ENCODE results near the gene PHKA2.

Gene PHKA2

DNA sequence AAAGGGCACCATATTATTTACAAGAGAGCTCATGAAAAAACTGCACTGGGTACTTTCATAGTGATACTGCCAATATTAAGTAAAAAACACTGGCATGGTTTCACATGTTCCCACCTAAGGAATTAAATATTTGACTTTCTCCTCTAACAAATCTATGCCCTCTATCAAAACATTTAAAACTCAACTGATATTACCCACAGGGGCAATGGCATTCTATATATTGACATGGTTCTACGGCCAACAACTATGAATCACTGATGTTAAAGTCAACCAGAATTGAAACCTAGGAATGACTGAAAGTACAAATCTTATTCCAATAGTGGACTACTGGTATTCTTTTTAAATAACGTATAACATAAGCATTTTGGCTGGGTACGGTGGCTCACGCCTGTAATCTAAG, 28.2 kb downstream of the PHKA2 start:
- Mint-ChIP-seq H3K4me3 (no peak overlapping the region), H3K4me1 (peaks cover 3% of the 10 kb centered on the region), H3K36me3 (ENCODE audit: low read depth) (peaks cover 8% of the 10 kb centered on the region), H3K27ac (no peak overlapping the region), H3K9me3 (no peaks in the 10 kb centered on the region), H3K27me3 (no peaks in the 10 kb centered on the region)
- ATAC-seq (no peak), DNase-seq (no peak)

DNA sequence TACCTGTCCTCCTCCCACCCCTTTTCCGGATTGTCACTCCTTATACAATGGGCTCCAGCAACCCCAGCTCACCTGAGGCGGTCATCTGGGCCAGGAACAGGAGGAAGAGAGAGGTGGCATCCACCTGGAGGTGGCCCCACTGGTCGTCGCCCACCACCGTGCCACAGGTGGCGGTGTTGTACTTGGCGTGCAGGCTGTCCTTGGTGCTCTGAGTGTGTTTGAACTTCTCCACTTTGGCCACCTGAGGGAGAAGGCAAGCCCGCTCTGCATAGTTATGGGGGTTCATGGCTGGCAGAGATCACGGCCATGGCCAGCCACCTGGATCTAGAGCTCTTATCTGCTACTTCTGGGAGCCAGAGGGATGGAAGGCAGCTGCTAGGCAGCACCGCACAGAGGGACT, 32.9 kb downstream of the PHKA2 start:
- no peak overlapping the region for H3K27ac Mint-ChIP-seq
- no peaks in the 10 kb centered on the region for H3K9me3 Mint-ChIP-seq
- DNase-seq (no peak), ATAC-seq (no peak)
- H3K27me3 Mint-ChIP-seq = no peaks in the 10 kb centered on the region
- peaks cover 18% of the 10 kb centered on the region for H3K36me3 Mint-ChIP-seq (ENCODE audit: low read depth)
- no peak overlapping the region for H3K4me3 Mint-ChIP-seq
- peaks cover 3% of the 10 kb centered on the region for H3K4me1 Mint-ChIP-seq

DNA sequence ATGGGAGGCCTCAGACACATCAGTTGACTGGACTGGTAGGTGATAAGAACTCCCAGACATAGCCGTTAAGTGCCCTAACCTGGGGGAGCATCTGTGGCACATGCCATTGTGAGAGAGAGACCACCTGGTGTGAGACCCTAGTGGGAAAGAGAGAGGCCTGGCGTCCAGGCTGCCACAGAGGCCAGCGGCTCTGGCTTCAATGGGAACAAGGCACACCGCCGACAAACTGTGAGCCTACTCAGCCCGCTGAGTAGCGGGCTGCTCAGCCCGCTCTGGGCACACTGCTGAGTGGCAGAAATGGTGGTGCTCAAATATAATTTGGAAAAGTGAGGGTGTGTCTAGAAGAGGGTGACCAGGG, 34.0 kb downstream of the PHKA2 start:
- Mint-ChIP-seq H3K4me3 (no peak overlapping the region), H3K27me3 (no peaks in the 10 kb centered on the region), H3K4me1 (peaks cover under 1% of the 10 kb centered on the region), H3K27ac (no peak overlapping the region), H3K36me3 (ENCODE audit: low read depth) (peaks cover 18% of the 10 kb centered on the region), H3K9me3 (no peaks in the 10 kb centered on the region)
- no peak for DNase-seq
- ATAC-seq = no peak

DNA sequence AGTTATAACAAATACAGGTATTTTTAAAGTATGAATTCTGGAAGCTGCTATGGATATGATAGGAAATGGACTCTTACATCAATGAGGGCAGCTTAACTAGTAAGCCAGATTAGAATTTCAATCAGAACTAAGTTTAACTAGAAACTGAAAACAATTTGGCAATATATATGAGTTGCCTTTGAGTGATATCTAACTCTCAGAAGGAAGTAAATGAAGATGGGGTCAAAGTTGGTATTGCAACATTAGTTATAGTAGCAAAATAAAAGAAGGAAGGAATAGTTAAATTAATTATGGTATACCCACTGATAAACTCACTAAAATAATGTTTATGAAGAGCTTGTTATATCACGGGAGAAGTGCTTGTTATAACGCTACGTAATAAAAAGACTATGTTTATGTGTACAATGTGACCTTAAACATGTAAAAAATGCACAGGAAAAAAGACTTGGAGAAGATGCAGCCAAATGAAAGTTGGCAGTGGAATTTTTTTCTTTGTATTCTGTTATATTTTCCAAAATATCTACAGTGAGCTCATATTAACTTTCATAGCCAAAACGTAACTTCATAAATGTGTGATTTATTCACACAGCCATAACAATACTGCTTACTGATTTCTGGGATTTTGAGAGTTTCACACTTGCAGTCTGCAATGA, 34.5 kb downstream of the PHKA2 start:
- H3K27me3 Mint-ChIP-seq = no peaks in the 10 kb centered on the region
- no peaks in the 10 kb centered on the region for H3K4me1 Mint-ChIP-seq
- H3K9me3 Mint-ChIP-seq = no peaks in the 10 kb centered on the region
- H3K4me3 Mint-ChIP-seq = no peak overlapping the region
- ATAC-seq (no peak), DNase-seq (no peak)
- H3K36me3 Mint-ChIP-seq (ENCODE audit: low read depth) = peaks cover 18% of the 10 kb centered on the region
- no peak overlapping the region for H3K27ac Mint-ChIP-seq

DNA sequence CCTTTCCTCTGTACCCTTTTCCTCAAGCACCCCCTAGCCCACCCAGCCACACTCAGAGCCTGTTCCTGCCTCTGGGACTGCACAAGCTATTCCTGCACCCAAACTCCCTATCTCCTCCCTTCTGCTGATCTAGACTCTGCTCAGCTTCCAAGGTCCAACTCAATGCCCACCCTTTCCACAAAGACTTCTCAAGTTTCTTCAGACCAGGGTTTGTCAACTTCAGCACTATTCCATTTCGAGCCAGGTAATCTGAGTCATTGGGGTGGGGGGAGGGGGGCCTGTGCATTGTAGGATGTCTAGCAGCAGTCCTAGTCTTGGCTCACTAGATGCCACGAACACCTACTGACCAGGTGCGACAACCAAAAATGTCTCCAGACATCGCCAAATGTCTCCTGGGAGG, 37.3 kb downstream of the PHKA2 start:
- no peaks in the 10 kb centered on the region for H3K4me1 Mint-ChIP-seq
- H3K27me3 Mint-ChIP-seq = no peaks in the 10 kb centered on the region
- ATAC-seq = no peak
- H3K27ac Mint-ChIP-seq = no peak overlapping the region
- no peak overlapping the region for H3K4me3 Mint-ChIP-seq
- DNase-seq = no peak
- H3K36me3 Mint-ChIP-seq (ENCODE audit: low read depth) = peaks cover 13% of the 10 kb centered on the region
- no peaks in the 10 kb centered on the region for H3K9me3 Mint-ChIP-seq

DNA sequence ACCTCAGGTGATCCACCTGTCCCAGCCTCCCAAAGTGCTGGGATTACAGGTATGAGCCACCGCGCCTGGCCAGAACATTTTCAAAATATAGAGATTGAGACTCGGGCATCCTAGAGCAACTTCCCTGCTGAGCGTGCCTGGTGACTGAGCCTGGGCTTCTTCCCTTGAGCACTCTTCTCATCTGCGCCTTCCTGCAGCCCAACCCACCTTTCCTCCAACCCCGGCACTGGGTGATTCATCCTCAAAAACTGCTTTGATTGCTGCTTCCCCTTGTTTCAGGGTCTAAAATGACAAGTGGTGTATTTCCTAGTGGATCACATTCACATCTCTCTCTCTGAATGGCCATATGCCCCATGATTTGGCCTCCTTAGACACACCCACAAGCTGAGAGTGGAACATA, 37.8 kb downstream of the PHKA2 start:
- DNase-seq (no peak), ATAC-seq (no peak)
- H3K27me3 Mint-ChIP-seq = no peaks in the 10 kb centered on the region
- no peak overlapping the region for H3K27ac Mint-ChIP-seq
- no peaks in the 10 kb centered on the region for H3K9me3 Mint-ChIP-seq
- H3K4me1 Mint-ChIP-seq = no peaks in the 10 kb centered on the region
- peaks cover 10% of the 10 kb centered on the region for H3K36me3 Mint-ChIP-seq (ENCODE audit: low read depth)
- no peak overlapping the region for H3K4me3 Mint-ChIP-seq

DNA sequence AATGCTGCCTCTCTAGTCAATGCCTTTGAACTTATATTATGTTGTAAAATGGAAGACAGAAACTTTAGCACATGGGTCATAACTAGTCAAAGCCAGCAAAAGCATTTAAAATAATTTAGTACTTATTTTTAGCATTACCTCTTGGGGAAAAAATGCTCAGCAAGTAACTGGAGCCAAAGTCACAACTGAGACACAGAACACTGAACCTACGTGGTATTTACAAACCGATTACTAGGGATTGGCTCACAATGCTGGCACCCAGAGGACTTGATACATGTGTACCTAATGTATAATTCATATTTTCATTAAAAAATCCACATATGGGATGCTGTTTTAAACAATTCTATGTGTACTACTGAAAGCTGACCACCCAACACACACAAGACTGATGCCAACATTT, 38.4 kb downstream of the PHKA2 start:
- no peaks in the 10 kb centered on the region for H3K27me3 Mint-ChIP-seq
- H3K4me3 Mint-ChIP-seq = no peak overlapping the region
- no peaks in the 10 kb centered on the region for H3K9me3 Mint-ChIP-seq
- H3K36me3 Mint-ChIP-seq (ENCODE audit: low read depth) = peaks cover 10% of the 10 kb centered on the region
- ATAC-seq = no peak
- no peak overlapping the region for H3K27ac Mint-ChIP-seq
- no peak for DNase-seq
- H3K4me1 Mint-ChIP-seq = no peaks in the 10 kb centered on the region

DNA sequence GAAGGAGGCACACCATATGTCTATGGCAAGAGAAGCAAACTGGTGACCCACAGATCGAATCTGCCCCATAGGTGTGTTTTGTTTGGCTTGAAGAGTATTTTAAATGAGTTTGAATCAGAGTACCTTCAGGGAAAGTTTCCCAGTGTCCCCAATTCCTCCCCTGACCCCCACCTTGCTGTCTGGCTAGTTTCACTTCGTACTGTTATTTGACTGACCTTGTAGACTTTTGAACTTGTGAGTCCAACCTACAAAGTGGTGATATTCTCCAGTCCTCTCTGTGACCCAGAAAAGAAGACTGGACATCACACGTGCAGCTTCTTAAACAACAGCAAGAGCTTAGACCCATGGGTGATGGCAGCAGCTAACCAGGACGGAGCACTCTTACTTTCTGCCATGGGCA, 39.4 kb downstream of the PHKA2 start:
- H3K36me3 Mint-ChIP-seq (ENCODE audit: low read depth) = peaks cover 9% of the 10 kb centered on the region
- H3K27ac Mint-ChIP-seq = no peak overlapping the region
- no peaks in the 10 kb centered on the region for H3K9me3 Mint-ChIP-seq

DNA sequence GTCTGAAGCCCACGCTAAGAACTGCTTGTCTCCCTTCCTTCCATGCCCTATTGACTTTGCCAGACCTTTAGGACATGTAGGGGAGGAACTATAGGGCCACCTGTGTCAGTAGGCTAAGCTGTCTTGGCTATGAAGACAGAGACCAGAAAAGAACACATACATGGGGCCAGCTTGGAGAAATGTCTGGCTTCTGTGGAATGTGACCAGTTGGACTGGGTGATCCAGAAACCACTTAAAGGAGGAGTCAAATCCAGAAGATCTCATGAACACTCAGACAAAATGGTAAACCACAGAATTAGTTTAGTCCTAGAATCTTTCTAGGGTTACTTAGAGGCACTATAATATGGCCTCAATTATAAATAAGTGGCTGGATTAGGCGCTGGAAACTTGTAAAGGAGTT, 42.0 kb downstream of the PHKA2 start:
- H3K9me3 Mint-ChIP-seq = no peaks in the 10 kb centered on the region
- H3K4me3 Mint-ChIP-seq = no peak overlapping the region
- peaks cover 2% of the 10 kb centered on the region for H3K36me3 Mint-ChIP-seq (ENCODE audit: low read depth)
- DNase-seq (no peak), ATAC-seq (no peak)
- no peaks in the 10 kb centered on the region for H3K27me3 Mint-ChIP-seq
- H3K4me1 Mint-ChIP-seq = no peaks in the 10 kb centered on the region
- H3K27ac Mint-ChIP-seq = no peak overlapping the region

More for the DNA sequence above, 39.4 kb downstream of the PHKA2 start:
- ATAC-seq = no peak
- Mint-ChIP-seq H3K27me3 (no peaks in the 10 kb centered on the region), H3K4me1 (no peaks in the 10 kb centered on the region), H3K4me3 (no peak overlapping the region)
- DNase-seq = no peak

DNA sequence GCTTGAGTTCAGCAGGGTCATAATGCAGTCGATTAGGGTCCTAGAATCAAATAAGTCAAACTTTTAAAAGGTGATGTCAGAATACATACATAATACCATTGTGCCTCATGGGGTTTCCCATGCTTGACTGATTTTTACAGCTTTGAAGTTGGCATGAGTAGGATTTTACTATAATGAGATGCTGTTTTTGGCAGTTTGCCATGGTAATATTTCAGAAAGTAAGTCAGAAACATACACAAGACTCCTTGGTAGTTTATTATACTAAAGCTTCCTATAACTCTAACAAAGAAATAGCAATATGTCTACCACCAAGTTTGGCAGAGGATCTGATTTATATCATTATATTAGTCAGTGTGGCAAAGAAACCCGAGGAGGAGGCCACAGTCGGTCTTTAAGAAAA, 45.2 kb downstream of the PHKA2 start:
- DNase-seq = no peak
- no peaks in the 10 kb centered on the region for H3K4me1 Mint-ChIP-seq
- ATAC-seq = no peak
- no peak overlapping the region for H3K4me3 Mint-ChIP-seq
- no peak overlapping the region for H3K27ac Mint-ChIP-seq
- no peaks in the 10 kb centered on the region for H3K36me3 Mint-ChIP-seq (ENCODE audit: low read depth)
- H3K9me3 Mint-ChIP-seq = no peaks in the 10 kb centered on the region
- no peaks in the 10 kb centered on the region for H3K27me3 Mint-ChIP-seq

DNA sequence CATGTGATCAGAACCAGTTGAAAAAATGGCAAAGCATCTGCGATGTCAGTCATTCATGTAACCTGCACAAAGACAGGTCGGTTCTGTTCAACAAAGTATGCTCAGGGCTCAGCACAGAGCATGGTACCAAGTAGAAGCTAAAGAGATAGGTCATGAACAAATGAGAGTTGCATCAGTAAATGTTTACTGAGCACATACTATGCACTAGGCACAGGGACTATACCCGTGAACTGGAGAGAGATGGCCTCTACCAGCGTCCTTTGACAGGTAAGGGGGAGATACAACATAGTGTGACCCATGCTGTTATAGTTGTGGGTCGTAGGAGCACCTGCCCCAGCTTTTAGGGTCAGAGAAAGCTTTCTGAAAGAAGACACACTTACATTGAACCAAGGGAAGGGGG, 46.7 kb downstream of the PHKA2 start:
- ATAC-seq (no peak), DNase-seq (no peak)
- Mint-ChIP-seq H3K4me1 (no peaks in the 10 kb centered on the region), H3K9me3 (no peaks in the 10 kb centered on the region), H3K27me3 (no peaks in the 10 kb centered on the region), H3K4me3 (no peak overlapping the region), H3K27ac (no peak overlapping the region), H3K36me3 (ENCODE audit: low read depth) (no peaks in the 10 kb centered on the region)

DNA sequence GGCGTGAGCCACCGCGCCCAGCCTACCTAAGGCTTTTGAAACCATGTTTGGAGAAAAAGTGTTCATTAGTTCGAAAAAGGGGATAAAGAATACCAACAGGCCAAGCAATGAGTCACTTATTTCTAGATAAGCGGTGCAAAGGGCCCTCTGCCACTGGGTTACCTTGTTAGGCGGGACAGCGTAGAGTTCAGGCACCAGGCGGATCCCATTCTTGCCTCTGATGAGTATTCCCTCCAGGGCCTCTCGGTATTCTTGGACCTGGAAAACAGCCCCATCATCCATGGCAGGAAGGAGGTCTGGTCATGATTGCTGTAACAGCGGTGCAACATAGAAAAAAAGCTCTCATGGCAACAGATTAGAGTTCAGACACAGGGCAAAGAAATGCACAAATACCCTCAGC, 48.0 kb downstream of the PHKA2 start:
- H3K4me1 Mint-ChIP-seq = no peaks in the 10 kb centered on the region
- DNase-seq = no peak
- no peak overlapping the region for H3K4me3 Mint-ChIP-seq
- no peak overlapping the region for H3K27ac Mint-ChIP-seq
- no peaks in the 10 kb centered on the region for H3K27me3 Mint-ChIP-seq
- ATAC-seq = no peak
- H3K36me3 Mint-ChIP-seq (ENCODE audit: low read depth) = peaks cover 2% of the 10 kb centered on the region
- no peaks in the 10 kb centered on the region for H3K9me3 Mint-ChIP-seq

DNA sequence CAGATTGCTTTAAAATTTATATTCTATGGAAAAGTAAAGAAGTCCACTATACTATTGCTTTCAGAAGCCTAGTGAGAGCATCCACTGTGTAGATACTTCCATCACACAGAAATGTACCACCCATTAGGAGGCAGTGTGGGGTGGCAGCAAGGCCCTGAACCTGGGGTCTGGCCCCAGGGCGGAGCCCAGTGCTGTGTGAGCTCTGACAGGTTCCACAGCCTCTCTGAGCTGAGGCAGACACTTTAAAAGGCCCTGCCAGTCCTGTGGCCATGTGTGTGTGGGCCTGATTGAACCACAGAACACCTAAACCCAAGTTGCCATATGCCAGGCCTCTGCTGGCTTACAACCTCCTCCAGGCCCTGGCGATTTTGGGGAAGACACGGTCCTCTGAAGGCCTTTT, 49.2 kb downstream of the PHKA2 start:
- no peak for DNase-seq
- no peak overlapping the region for H3K27ac Mint-ChIP-seq
- H3K9me3 Mint-ChIP-seq = no peaks in the 10 kb centered on the region
- ATAC-seq = no peak
- H3K36me3 Mint-ChIP-seq (ENCODE audit: low read depth) = peaks cover 2% of the 10 kb centered on the region
- no peak overlapping the region for H3K4me3 Mint-ChIP-seq
- no peaks in the 10 kb centered on the region for H3K4me1 Mint-ChIP-seq
- H3K27me3 Mint-ChIP-seq = no peaks in the 10 kb centered on the region

DNA sequence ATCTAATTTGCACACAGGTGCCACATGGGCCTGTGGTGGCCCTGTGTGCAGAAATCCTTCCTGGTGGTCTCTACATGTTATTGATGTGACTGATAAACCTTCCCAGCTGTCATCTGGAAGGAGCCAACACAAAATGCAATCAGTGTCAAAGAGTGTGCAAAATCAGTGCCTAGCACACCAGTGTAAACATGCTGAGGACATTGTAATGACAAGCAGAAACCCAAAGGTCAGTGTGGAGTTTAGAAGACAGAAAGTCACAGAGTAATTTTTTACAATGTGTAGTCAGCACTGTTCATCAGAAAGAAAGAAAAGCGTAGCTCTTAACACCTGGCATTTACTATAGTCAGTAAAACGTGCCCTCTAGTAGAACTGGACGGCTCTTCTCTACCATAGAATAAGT, 50.3 kb downstream of the PHKA2 start:
- Mint-ChIP-seq H3K4me3 (no peak overlapping the region), H3K9me3 (no peaks in the 10 kb centered on the region), H3K36me3 (ENCODE audit: low read depth) (peaks cover 2% of the 10 kb centered on the region), H3K27me3 (no peaks in the 10 kb centered on the region), H3K4me1 (no peaks in the 10 kb centered on the region), H3K27ac (no peak overlapping the region)
- ATAC-seq (no peak), DNase-seq (no peak)

DNA sequence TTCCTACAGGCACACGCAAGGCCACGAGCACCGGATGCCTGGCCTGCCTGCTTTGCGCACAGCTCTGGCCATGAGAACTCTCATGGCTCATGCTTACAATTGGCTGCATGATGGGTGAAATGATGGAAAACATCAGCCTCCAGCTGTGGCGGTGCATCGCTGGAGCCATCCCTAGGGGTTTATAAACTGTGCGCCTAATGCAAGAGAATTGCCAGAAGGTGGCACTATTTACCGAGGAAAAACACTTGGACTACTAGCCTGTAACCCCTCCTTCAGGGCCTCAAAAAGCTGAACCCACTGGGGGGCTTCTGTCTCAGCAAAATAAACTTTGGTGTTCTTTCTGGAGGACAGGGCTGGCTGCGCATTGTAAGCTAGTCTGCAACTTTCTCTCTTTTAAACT, 51.9 kb downstream of the PHKA2 start:
- DNase-seq (no peak), ATAC-seq (no peak)
- Mint-ChIP-seq H3K27ac (no peak overlapping the region), H3K36me3 (ENCODE audit: low read depth) (peaks cover 2% of the 10 kb centered on the region), H3K4me1 (no peaks in the 10 kb centered on the region), H3K9me3 (no peaks in the 10 kb centered on the region), H3K27me3 (no peaks in the 10 kb centered on the region), H3K4me3 (no peak overlapping the region)

DNA sequence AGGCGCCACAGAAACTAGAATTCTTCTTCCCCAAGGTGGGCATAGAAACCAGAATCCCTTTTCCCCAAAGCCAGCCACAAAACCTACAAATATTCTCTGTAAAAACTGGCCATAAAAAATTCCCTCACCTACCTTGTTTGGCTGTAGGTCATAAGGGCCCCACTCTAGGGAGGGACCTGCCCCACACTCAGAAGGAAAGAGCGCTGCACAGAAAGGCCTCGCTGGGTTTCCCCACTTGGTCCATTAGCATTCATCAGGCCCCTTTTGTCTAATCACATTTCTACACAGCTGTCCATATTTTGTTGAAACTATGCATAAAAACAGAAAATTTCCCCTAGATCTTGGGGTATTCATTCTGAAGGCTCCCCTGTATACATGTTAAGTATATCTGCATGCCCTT, 54.1 kb downstream of the PHKA2 start:
- no peak for ATAC-seq

More for the DNA sequence above, 54.1 kb downstream of the PHKA2 start:
- Mint-ChIP-seq H3K27me3 (no peaks in the 10 kb centered on the region), H3K36me3 (ENCODE audit: low read depth) (peaks cover 4% of the 10 kb centered on the region), H3K9me3 (no peaks in the 10 kb centered on the region), H3K4me3 (no peak overlapping the region), H3K27ac (no peak overlapping the region), H3K4me1 (no peaks in the 10 kb centered on the region)
- DNase-seq = no peak

All from activated naive CD8-positive, alpha-beta T cell treated with anti-CD3 and anti-CD28 coated beads, Interleukin-2, amount 50 U/mL, for 24 hours (primary cell).